GM23248 (cell line): ENCODE measurements around the gene MRTFB. TPM values are rescaled to one million over a fixed set of nuclear protein-coding genes. Genes with fewer than 3 reads are reported as not detected.

Experiments used
- DNase-seq: peaks from one replicate; pipeline ENCODE4 v3.0.0-alpha.2; 2015
- H2AFZ ChIP-seq: fragments of 200-600 bp; sonication (generic); 2 replicates; pipeline ENCODE4 v1.6.1; 2016; ENCODE audit warnings: antibody characterized with exemption
- H3F3A ChIP-seq: fragments of 200-600 bp; sonication (generic); 2 replicates; pipeline ENCODE4 v1.6.1; 2016; ENCODE audit warnings: mild to moderate bottlenecking, antibody characterized with exemption, mixed run types; ENCODE audit not compliant: insufficient read depth
- H3K27ac ChIP-seq: fragments of 200-600 bp; sonication (generic); 2 replicates; pipeline ENCODE4 v1.5.1; 2016; ENCODE audit warnings: mild to moderate bottlenecking
- H3K27me3 ChIP-seq: fragments of 200-600 bp; sonication (generic); replicated peaks from 2 replicates; pipeline ENCODE4 v1.6.1; 2016; ENCODE audit warnings: mild to moderate bottlenecking; ENCODE audit not compliant: insufficient read depth
- H3K36me3 ChIP-seq: fragments of 200-600 bp; sonication (generic); 2 replicates; pipeline ENCODE4 v1.6.1; 2016; ENCODE audit warnings: low read depth, mild to moderate bottlenecking
- H3K4me1 ChIP-seq: fragments of 200-600 bp; sonication (generic); 2 replicates; pipeline ENCODE4 v1.6.1; 2016; ENCODE audit warnings: mild to moderate bottlenecking; ENCODE audit not compliant: insufficient read depth
- H3K4me2 ChIP-seq: fragments of 200-600 bp; sonication (generic); one replicate; pipeline ENCODE4 v1.6.1; 2016; ENCODE audit warnings: mild to moderate bottlenecking; ENCODE audit not compliant: unreplicated experiment
- H3K4me3 ChIP-seq: fragments of 200-600 bp; sonication (generic); 2 replicates; pipeline ENCODE4 v1.5.1; 2016; ENCODE audit warnings: mild to moderate bottlenecking
- H3K79me2 ChIP-seq: fragments of 200-600 bp; sonication (generic); 2 replicates; pipeline ENCODE4 v1.6.1; 2016; ENCODE audit warnings: mild to moderate bottlenecking; ENCODE audit not compliant: insufficient read depth
- H3K9ac ChIP-seq: fragments of 200-600 bp; sonication (generic); 2 replicates; pipeline ENCODE4 v1.6.1; 2016; ENCODE audit warnings: mild to moderate bottlenecking
- H3K9me2 ChIP-seq: fragments of 200-600 bp; sonication (generic); 2 replicates; pipeline ENCODE4 v1.6.1; 2016; ENCODE audit warnings: mixed run types, mild to moderate bottlenecking, moderate library complexity; ENCODE audit not compliant: insufficient read depth
- H3K9me3 ChIP-seq: fragments of 200-600 bp; sonication (generic); one replicate; pipeline ENCODE4 v1.6.1; 2017; ENCODE audit warnings: low read depth
- H4K20me1 ChIP-seq: fragments of 200-600 bp; sonication (generic); 2 replicates; pipeline ENCODE4 v1.6.0; 2016; ENCODE audit not compliant: insufficient read depth
- EZH2 ChIP-seq: fragments of 200-600 bp; sonication (generic); IDR thresholded peaks from 2 replicates; pipeline ENCODE4 v1.6.1; 2018; ENCODE audit warnings: antibody characterized with exemption, mild to moderate bottlenecking; ENCODE audit not compliant: insufficient read depth, poor library complexity, severe bottlenecking
- EZH2phosphoT487 ChIP-seq: fragments of 200-600 bp; sonication (generic); IDR thresholded peaks from 2 replicates; pipeline ENCODE4 v1.6.1; 2018; ENCODE audit warnings: antibody characterized with exemption, moderate library complexity, mild to moderate bottlenecking, low read depth; ENCODE audit not compliant: insufficient read depth
- WGBS, 2 experiments: methylation state at CpG; one replicate each; pipeline ENCODE4 v1.1.6; 2015 to 2017; ENCODE audit warnings: low lambda C conversion rate in 2 of 2, low coverage in 1 of 2; ENCODE audit errors: missing lambda C conversion rate in 2 of 2; 5-methylcytosine and 5-hydroxymethylcytosine counted together
- in situ Hi-C: fragments of 300-500 bp; cut with MboI; formaldehyde crosslinking; loops from 2 replicates; pipeline ENCODE4 v1.15.0; 2020
- polyA plus RNA-seq: library from polyadenylated mRNA; unstranded; fragments of >200 nt; fragmentation: Nextera tagmentation; extraction: Ambion mirVana; gene quantifications from 2 replicates; pipeline ENCODE4 v1.2.1, GENCODE V29; 2016
- total RNA-seq: library from RNA; depleted of rRNA; stranded (reverse); fragments of >200 nt; shearing (Covaris generic); gene quantifications from 2 replicates; pipeline ENCODE4 v1.2.3, GENCODE V29; 2014

MRTFB gene
- total and polyA plus RNA-seq, 2 experiments from 2014 or later: 3.1 to 5.1 TPM

GRCh38 chr16:14168146-14168545 is 97.0 kb downstream of the MRTFB start:
- Histone ChIP-seq H3K27me3 (no peaks in the 10 kb centered on the region), H4K20me1 (no peaks in the 10 kb centered on the region), H3K9ac (no peak overlapping the region), H2AFZ (no peak overlapping the region), H3K4me3 (no peak overlapping the region), H3K4me1 (peaks cover 5% of the 10 kb centered on the region; the same call in 1 of the 2 replicates), H3K9me3 (no peaks in the 10 kb centered on the region), H3K79me2 (no peaks in the 10 kb centered on the region), H3K36me3 (0 out of 2 replicates have a peak, but pooled peaks cover 3% of the 10 kb centered on the region), H3F3A (no peaks in the 10 kb centered on the region), H3K4me2 (no peak overlapping the region), H3K27ac (no peak overlapping the region), H3K9me2 (no peaks in the 10 kb centered on the region)
- in situ Hi-C loops: no loop called here
- TF ChIP-seq EZH2phosphoT487 (no peak), EZH2 (no peak)
- no peak for DNase-seq
- WGBS, 2 experiments: 98% methylated on average over 3 of the region's 3 CpGs

- WGBS, 2 experiments: 88 to 94% methylated on average over 3 of the region's 3 CpGs
- in situ Hi-C loops: no loop called here
- H3K4me2 ChIP-seq: no peak overlapping the region
These were observed 101.2 kb downstream of the MRTFB start for GRCh38 chr16:14172200-14172809.

GRCh38 chr16:14175086-14175485 is 104.0 kb downstream of the MRTFB start:
- Histone ChIP-seq H3F3A (no peaks in the 10 kb centered on the region), H3K27me3 (no peaks in the 10 kb centered on the region), H3K36me3 (0 out of 2 replicates have a peak, but pooled peaks cover 3% of the 10 kb centered on the region), H3K4me2 (no peak overlapping the region), H3K9ac (no peak overlapping the region), H4K20me1 (no peaks in the 10 kb centered on the region), H3K4me1 (peaks cover 5% of the 10 kb centered on the region; the same call in 1 of the 2 replicates), H3K9me3 (no peaks in the 10 kb centered on the region), H2AFZ (no peak overlapping the region), H3K4me3 (no peak overlapping the region), H3K27ac (no peak overlapping the region), H3K79me2 (no peaks in the 10 kb centered on the region), H3K9me2 (no peaks in the 10 kb centered on the region)
- TF ChIP-seq EZH2: no peak
- TF ChIP-seq EZH2phosphoT487: no peak
- no peak for DNase-seq
- in situ Hi-C loops: no loop called here
- 70 to 81% methylated on average over 3 of the region's 3 CpGs for WGBS, 2 experiments

More at GRCh38 chr16:14172200-14172809, 101.2 kb downstream of the MRTFB start:
- H3K4me1 ChIP-seq: peaks cover 5% of the 10 kb centered on the region; the same call in 1 of the 2 replicates
- H4K20me1 ChIP-seq: no peaks in the 10 kb centered on the region
- H2AFZ ChIP-seq: no peak overlapping the region
- H3K9ac ChIP-seq: no peak overlapping the region
- peak; percentile 67 for DNase-seq
- no peak overlapping the region for H3K27ac ChIP-seq
- no peaks in the 10 kb centered on the region for H3K79me2 ChIP-seq
- H3K9me3 ChIP-seq: no peaks in the 10 kb centered on the region
- H3K4me3 ChIP-seq: no peak overlapping the region
- no peaks in the 10 kb centered on the region for H3K27me3 ChIP-seq
- 0 out of 2 replicates have a peak, but pooled peaks cover 3% of the 10 kb centered on the region for H3K36me3 ChIP-seq
- H3K9me2 ChIP-seq: no peaks in the 10 kb centered on the region
- no peak for TF ChIP-seq EZH2phosphoT487
- no peak for TF ChIP-seq EZH2
- no peaks in the 10 kb centered on the region for H3F3A ChIP-seq

GRCh38 chr16:14177704-14178103 is 106.6 kb downstream of the MRTFB start:
- Histone ChIP-seq H2AFZ (no peak overlapping the region), H3K27me3 (no peaks in the 10 kb centered on the region), H3K9ac (no peak overlapping the region), H3K9me2 (no peaks in the 10 kb centered on the region), H3K4me2 (no peak overlapping the region), H3K36me3 (no peaks in the 10 kb centered on the region), H3K27ac (no peak overlapping the region), H4K20me1 (no peaks in the 10 kb centered on the region), H3K79me2 (no peaks in the 10 kb centered on the region), H3F3A (peaks cover 14% of the 10 kb centered on the region), H3K4me1 (peaks cover 21% of the 10 kb centered on the region), H3K4me3 (no peak overlapping the region), H3K9me3 (no peaks in the 10 kb centered on the region)
- 96 to 97% methylated on average over 4 of the region's 4 CpGs for WGBS, 2 experiments
- TF ChIP-seq EZH2phosphoT487: no peak
- TF ChIP-seq EZH2: no peak
- DNase-seq: no peak
- in situ Hi-C loops: no loop called here
